GM19397 (cell line): ENCODE data around the gene EIF4G2.
A peak's percentile ranks its signal among the peaks of the same experiment; 100 is the strongest.

Experiments
- ATAC-seq: cut with Tn5 transposase; IDR thresholded peaks from one replicate; pipeline ENCODE4 v1.9.1; 2021; ENCODE audit warnings: mild to moderate bottlenecking, moderate library complexity; ENCODE audit not compliant: unreplicated experiment

Gene EIF4G2

GRCh38 chr11:10809373-10810160 lies 841 bp upstream of the EIF4G2 start:
- ATAC-seq: peak; percentile 16

DNA sequence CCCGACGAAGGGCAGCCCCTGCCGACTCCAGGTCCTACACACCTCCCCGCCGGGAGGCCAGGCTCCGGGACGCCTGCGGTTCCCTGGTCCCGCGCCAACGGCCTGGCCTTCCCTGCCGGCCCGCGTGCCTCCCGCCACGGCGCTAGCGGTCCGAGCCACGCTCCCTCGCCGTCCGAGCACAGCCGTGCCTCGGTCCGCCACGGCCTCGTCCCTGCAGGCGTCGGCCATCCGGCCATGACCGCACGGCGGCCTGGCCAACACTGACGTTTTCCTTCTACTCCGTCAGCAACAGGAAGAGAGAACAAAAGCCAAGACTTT lies 532 bp downstream of the EIF4G2 start:
- peak; percentile 21 for ATAC-seq

- peak; percentile 1 for ATAC-seq
These were observed 1.1 kb downstream of the EIF4G2 start for GRCh38 chr11:10807493-10808234.

DNA sequence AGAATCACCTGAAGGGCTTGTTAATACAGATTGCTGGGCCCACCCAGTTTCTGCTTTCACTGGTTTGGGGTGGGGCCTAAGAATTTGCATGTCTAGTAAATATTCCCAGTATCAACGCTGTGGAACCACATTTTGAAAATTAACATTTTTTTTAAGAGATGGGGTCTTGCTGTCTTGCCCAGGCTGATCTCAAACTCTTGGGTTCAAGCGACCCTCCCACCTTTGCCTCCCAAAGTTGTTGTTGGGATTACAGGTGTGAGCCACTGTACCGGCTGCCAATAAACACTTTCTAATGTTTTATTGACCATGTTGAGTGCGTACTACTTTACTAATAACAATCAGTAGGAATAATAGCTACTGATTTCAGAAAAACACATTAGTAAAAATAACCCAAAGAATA lies 2.5 kb downstream of the EIF4G2 start:
- ATAC-seq: no peak

DNA sequence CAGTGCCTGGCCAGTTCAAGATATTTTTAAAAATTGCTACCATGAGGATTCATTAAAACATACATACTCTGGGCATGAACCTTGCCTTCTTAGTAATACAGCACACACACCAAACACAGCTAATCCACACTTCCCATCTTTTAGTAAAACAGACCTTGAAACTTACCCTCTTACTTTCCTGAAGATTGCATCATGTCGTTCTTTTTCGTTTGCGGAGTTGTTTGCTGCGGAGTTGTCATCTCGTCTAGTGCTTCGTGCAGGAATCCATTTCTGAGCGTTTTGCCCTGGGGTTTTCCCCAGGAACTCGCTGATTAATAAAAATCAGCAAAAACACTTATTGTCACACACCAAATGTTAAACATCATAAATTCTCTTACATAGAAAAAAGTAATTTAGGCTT lies 3.0 kb downstream of the EIF4G2 start:
- no peak for ATAC-seq

DNA sequence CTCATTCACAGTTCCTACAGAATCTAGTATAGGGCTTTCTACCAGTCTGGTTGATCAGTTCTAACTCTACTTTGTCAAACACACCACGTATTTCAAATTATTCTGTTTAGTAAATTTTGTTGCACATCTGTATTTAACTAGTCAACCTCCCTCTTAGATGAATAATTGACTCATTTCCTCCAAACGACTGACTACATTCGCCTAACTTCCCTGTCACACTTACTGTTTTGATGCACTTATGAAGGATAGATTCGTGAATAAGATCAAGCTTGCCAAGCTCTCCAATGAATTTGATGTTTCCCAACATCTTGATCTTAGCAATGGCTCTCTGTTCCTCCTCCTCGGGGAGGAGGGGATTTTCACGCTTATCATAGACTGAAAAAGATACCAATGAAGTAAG lies 5.0 kb downstream of the EIF4G2 start:
- ATAC-seq: no peak

DNA sequence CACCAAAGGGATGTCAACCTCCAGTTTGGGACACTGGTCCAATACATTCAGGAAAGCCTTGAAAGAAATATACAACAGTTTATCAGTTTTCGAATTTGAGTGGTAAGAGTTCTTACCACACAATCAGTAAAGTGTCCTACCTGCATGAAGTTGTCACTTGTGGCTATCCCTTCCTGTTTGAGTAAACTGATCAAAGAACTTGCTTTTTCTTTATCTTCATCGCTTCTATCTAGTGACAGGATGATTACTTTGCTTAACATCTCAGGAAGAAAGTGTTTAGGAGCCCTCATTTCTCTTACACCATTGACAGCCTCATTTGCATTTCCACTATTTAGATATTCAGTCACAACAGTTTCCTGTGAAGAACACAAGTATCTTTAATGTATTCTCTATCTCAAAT lies 8.4 kb downstream of the EIF4G2 start:
- ATAC-seq: no peak

GRCh38 chr11:10798330-10798928 lies 10.3 kb downstream of the EIF4G2 start:
- no peak for ATAC-seq

GRCh38 chr11:10797531-10797930 lies 11.2 kb downstream of the EIF4G2 start:
- no peak for ATAC-seq

- no peak for ATAC-seq
These were observed 11.7 kb downstream of the EIF4G2 start for GRCh38 chr11:10797001-10797400.

DNA sequence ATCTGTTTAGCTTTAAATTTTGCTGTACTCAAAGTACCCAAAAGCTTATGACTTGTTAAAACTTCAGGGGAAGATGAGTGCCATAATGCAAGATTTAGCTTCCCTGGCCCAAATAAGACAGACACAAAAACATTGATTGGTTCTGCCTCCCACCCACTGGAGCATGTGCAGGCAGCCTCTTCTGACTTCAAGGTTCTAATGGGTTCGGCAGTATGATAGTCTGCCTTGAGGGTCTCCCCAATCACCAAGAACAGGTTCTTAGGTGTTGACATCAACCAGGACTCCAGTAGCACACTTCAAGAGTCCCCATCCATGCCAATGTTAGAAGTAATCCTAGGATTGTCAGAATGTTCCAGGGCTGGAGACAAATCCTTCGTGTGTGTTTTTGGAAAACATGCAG lies 12.5 kb downstream of the EIF4G2 start:
- no peak for ATAC-seq

GRCh38 chr11:10793470-10794255 lies 15.1 kb downstream of the EIF4G2 start:
- ATAC-seq: no peak

- peak; percentile 95 for ATAC-seq
These were observed 16.2 kb downstream of the EIF4G2 start for GRCh38 chr11:10792385-10793068.

DNA sequence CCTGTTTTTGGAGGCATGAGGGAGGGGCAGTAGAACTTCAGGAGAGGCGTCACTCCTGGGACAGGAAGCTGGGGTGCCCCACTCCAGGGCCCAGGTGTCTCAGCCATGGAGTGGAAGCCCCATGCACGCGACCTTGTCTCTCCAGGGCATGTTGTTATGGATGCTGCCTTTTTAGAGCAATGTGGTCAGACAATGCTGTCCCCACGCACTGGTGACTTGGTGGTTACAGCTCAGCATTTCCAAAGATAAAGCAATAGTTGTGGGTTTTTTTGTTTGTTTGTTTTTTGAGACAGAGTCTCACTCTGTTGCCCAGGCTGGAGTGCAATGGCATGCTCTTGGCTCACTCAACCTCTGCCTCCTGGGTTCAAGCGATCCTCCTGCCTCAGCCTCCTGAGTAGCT lies 22.3 kb downstream of the EIF4G2 start:
- no peak for ATAC-seq

- no peak for ATAC-seq
These were observed 23.6 kb downstream of the EIF4G2 start for GRCh38 chr11:10785146-10785474.

DNA sequence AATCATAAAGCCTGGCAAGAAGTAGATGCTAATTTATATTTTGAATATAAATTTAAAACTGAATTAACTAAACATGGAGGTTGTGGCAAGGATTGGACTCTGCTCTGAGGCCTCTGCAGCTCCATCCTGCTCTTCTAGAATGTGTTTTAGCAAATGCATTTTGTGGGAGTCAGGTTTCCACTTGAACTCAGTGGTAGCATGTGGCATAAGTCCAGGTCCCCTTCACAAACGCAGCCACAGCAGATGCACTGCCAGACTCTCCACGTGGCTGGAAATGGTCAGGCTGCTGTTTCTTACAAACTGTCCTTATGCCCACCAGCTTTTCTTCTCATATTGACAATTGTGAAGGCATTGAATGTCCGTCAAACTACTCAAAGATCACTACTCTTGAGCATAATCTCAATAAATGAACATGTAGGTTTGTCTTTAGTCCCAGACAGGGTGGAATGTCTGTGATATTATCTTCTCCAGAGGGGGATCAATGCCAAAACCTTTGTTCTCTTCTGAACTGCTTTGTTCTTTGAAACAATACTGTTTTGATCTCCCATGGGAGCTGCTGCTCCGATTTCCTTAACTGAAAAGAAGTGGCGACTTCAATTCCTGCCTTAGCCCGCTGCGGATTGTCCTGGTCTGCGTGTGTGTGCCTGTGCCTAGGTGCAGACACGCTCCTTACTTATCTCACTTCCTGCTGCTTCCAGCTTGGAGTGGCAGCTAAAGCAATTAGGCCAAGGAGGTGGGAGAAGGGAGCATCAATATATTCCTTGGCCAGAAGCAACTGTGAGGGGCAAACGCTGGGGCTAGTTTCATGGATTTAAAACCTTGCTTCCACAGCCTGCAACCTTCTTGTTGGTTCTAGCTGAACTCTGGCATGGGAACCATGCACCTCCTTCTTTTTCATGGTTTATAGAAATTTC lies 24.2 kb downstream of the EIF4G2 start:
- no peak for ATAC-seq

- no peak for ATAC-seq
These were observed 28.7 kb downstream of the EIF4G2 start for GRCh38 chr11:10780040-10780439.

DNA sequence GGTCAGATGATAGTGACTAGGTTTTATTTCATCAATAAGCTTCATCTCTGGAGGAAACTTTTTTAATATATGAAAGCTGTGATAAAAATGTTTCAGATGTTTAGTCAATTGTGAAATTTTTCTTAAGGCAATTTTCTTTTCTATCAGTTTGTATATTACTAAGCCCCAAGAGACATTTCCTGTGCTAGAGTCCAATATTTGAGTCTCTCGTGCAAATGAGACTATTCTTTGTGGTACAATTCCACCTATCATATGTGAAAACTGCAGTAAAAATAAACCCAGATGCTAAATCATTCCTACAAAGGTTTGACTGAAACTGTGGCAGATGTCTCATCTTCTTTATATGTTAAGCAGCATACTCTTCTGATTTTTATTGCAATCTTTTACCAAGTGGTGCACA lies 29.6 kb downstream of the EIF4G2 start:
- ATAC-seq: no peak

GRCh38 chr11:10778217-10778970 lies 30.3 kb downstream of the EIF4G2 start:
- no peak for ATAC-seq
